Muscle layer of duodenum (tissue), 2 donors: Measurements from ENCODE around the gene CRABP1.

Experiments used
- H3K27ac ChIP-seq: one replicate; pipeline ENCODE4 v1.7.0; 2013; ENCODE audit warnings: mild to moderate bottlenecking, low read length
- H3K27me3 ChIP-seq: one replicate; pipeline ENCODE4 v1.7.0; 2013; ENCODE audit warnings: low read depth, mild to moderate bottlenecking, control low read depth, low read length
- H3K36me3 ChIP-seq, 2 donors: one replicate each; pipeline ENCODE4 v1.7.0; 2013; ENCODE audit warnings: low read length in 2 of 2, control low read depth in 1 of 2, mild to moderate bottlenecking in 1 of 2; ENCODE audit not compliant: insufficient read depth in 2 of 2, control insufficient read depth in 1 of 2
- H3K4me1 ChIP-seq, 2 donors: one replicate each; pipeline ENCODE4 v1.7.0; 2013; ENCODE audit warnings: low read length in 2 of 2, mild to moderate bottlenecking in 2 of 2, control low read depth in 1 of 2, moderate library complexity in 1 of 2; ENCODE audit not compliant: insufficient read depth in 2 of 2, control insufficient read depth in 1 of 2
- H3K4me3 ChIP-seq, 2 donors: one replicate each; pipeline ENCODE4 v1.7.0; 2013; ENCODE audit warnings: low read length in 2 of 2, low read depth in 1 of 2, mild to moderate bottlenecking in 1 of 2
- H3K9me3 ChIP-seq, 2 donors: one replicate each; pipeline ENCODE4 v1.7.0; 2013; ENCODE audit warnings: low read length in 2 of 2, control low read depth in 1 of 2, mild to moderate bottlenecking in 1 of 2; ENCODE audit not compliant: control insufficient read depth in 1 of 2
- donor health status: healthy.

CRABP1 gene

GRCh38 chr15:78388865-78389264, 48.7 kb downstream of the CRABP1 start:
- no peak overlapping the region for H3K27ac ChIP-seq
- H3K27me3 ChIP-seq: no peaks in the 10 kb centered on the region
- H3K9me3 ChIP-seq: no peaks in the 10 kb centered on the region
- no peak overlapping the region for H3K4me3 ChIP-seq
- H3K4me1 ChIP-seq: no peaks in the 10 kb centered on the region
- no peaks in the 10 kb centered on the region for H3K36me3 ChIP-seq

- Histone ChIP-seq H3K27me3 (no peaks in the 10 kb centered on the region), H3K4me1 (no peaks in the 10 kb centered on the region)
Measured at GRCh38 chr15:78389322-78389721, 49.2 kb downstream of the CRABP1 start.

GRCh38 chr15:78389738-78390137, 49.6 kb downstream of the CRABP1 start:
- H3K4me1 ChIP-seq: no peaks in the 10 kb centered on the region
- no peak overlapping the region for H3K4me3 ChIP-seq
- no peaks in the 10 kb centered on the region for H3K36me3 ChIP-seq
- no peaks in the 10 kb centered on the region for H3K9me3 ChIP-seq
- no peak overlapping the region for H3K27ac ChIP-seq
- H3K27me3 ChIP-seq: no peaks in the 10 kb centered on the region

More at GRCh38 chr15:78389322-78389721, 49.2 kb downstream of the CRABP1 start:
- Histone ChIP-seq H3K9me3 (no peaks in the 10 kb centered on the region), H3K27ac (no peak overlapping the region), H3K4me3 (no peak overlapping the region), H3K36me3 (no peaks in the 10 kb centered on the region)

GRCh38 chr15:78390242-78390641, 50.1 kb downstream of the CRABP1 start:
- H3K4me1 ChIP-seq: no peaks in the 10 kb centered on the region
- H3K9me3 ChIP-seq: no peaks in the 10 kb centered on the region
- H3K36me3 ChIP-seq: no peaks in the 10 kb centered on the region
- H3K27me3 ChIP-seq: no peaks in the 10 kb centered on the region
- no peak overlapping the region for H3K4me3 ChIP-seq
- no peak overlapping the region for H3K27ac ChIP-seq

GRCh38 chr15:78390826-78391225, 50.7 kb downstream of the CRABP1 start:
- Histone ChIP-seq H3K27ac (no peak overlapping the region), H3K4me1 (no peaks in the 10 kb centered on the region)

GRCh38 chr15:78391781-78392180, 51.6 kb downstream of the CRABP1 start:
- no peak overlapping the region for H3K27ac ChIP-seq
- H3K4me3 ChIP-seq: no peak overlapping the region
- H3K4me1 ChIP-seq: no peaks in the 10 kb centered on the region
- H3K36me3 ChIP-seq: no peaks in the 10 kb centered on the region
- H3K9me3 ChIP-seq: no peaks in the 10 kb centered on the region
- no peaks in the 10 kb centered on the region for H3K27me3 ChIP-seq

More at GRCh38 chr15:78390826-78391225, 50.7 kb downstream of the CRABP1 start:
- Histone ChIP-seq H3K36me3 (no peaks in the 10 kb centered on the region), H3K27me3 (no peaks in the 10 kb centered on the region), H3K9me3 (no peaks in the 10 kb centered on the region), H3K4me3 (no peak overlapping the region)

- Histone ChIP-seq H3K4me3 (no peak overlapping the region), H3K27ac (no peak overlapping the region), H3K27me3 (no peaks in the 10 kb centered on the region), H3K9me3 (no peaks in the 10 kb centered on the region), H3K4me1 (peaks cover 0 to 3% of the 10 kb centered on the region in 2 donors), H3K36me3 (no peaks in the 10 kb centered on the region)
Measured at GRCh38 chr15:78392430-78392829, 52.3 kb downstream of the CRABP1 start.

- Histone ChIP-seq H3K27ac (no peak overlapping the region), H3K36me3 (no peaks in the 10 kb centered on the region), H3K9me3 (no peaks in the 10 kb centered on the region), H3K4me3 (no peak overlapping the region), H3K27me3 (no peaks in the 10 kb centered on the region), H3K4me1 (peaks cover 0 to 9% of the 10 kb centered on the region in 2 donors)
Measured at GRCh38 chr15:78393137-78393536, 53.0 kb downstream of the CRABP1 start.

GRCh38 chr15:78394026-78394425, 53.9 kb downstream of the CRABP1 start:
- H3K27ac ChIP-seq: no peak overlapping the region
- H3K36me3 ChIP-seq: no peaks in the 10 kb centered on the region
- peaks cover 0 to 12% of the 10 kb centered on the region in 2 donors for H3K4me1 ChIP-seq
- H3K4me3 ChIP-seq: no peak overlapping the region
- H3K27me3 ChIP-seq: no peaks in the 10 kb centered on the region
- no peaks in the 10 kb centered on the region for H3K9me3 ChIP-seq

GRCh38 chr15:78394981-78395616, 54.9 kb downstream of the CRABP1 start:
- Histone ChIP-seq H3K4me1 (peaks cover 0 to 12% of the 10 kb centered on the region in 2 donors), H3K27ac (no peak overlapping the region), H3K27me3 (no peaks in the 10 kb centered on the region), H3K36me3 (no peaks in the 10 kb centered on the region), H3K4me3 (no peak overlapping the region), H3K9me3 (no peaks in the 10 kb centered on the region)

- H3K4me1 ChIP-seq: peaks cover 0 to 12% of the 10 kb centered on the region in 2 donors
- no peak overlapping the region for H3K4me3 ChIP-seq
- no peaks in the 10 kb centered on the region for H3K36me3 ChIP-seq
- H3K9me3 ChIP-seq: no peaks in the 10 kb centered on the region
- no peaks in the 10 kb centered on the region for H3K27me3 ChIP-seq
- H3K27ac ChIP-seq: no peak overlapping the region
Measured at GRCh38 chr15:78396186-78396814, 56.1 kb downstream of the CRABP1 start.

GRCh38 chr15:78396976-78397375, 56.8 kb downstream of the CRABP1 start:
- Histone ChIP-seq H3K27me3 (no peaks in the 10 kb centered on the region), H3K9me3 (no peaks in the 10 kb centered on the region), H3K4me3 (no peak overlapping the region), H3K36me3 (no peaks in the 10 kb centered on the region), H3K4me1 (peaks cover 0 to 12% of the 10 kb centered on the region in 2 donors), H3K27ac (no peak overlapping the region)
